Fibroblast of lung (primary cell): Measurements from ENCODE around the gene CYP19A1. TPM values are rescaled to one million over a fixed set of nuclear protein-coding genes. Genes with fewer than 3 reads are reported as not detected.
A peak's percentile ranks its signal among the peaks of the same experiment; 100 is the strongest.

ENCODE experiments used
- DNase-seq, 2 donors: peaks; one replicate each; pipeline versions ENCODE4 v3.0.0 to v3.0.0-alpha.2; 2010; ENCODE audit warnings: low read depth in 2 of 2
- H2AFZ ChIP-seq: 2 replicates; pipeline ENCODE4 v1.5.1; 2012; ENCODE audit warnings: low read length, control low read depth, inconsistent platforms
- H3K27ac ChIP-seq: 2 replicates; pipeline ENCODE4 v1.5.1; 2011; ENCODE audit warnings: low read length, control low read depth; ENCODE audit not compliant: insufficient read depth
- H3K27me3 ChIP-seq: 2 replicates; pipeline ENCODE4 v1.5.1; 2011; ENCODE audit warnings: mild to moderate bottlenecking, low read length; ENCODE audit not compliant: control insufficient read depth, insufficient read depth
- H3K36me3 ChIP-seq: 2 replicates; pipeline ENCODE4 v1.5.1; 2011; ENCODE audit warnings: low read length; ENCODE audit not compliant: control insufficient read depth, insufficient read depth
- H3K4me1 ChIP-seq: 2 replicates; pipeline ENCODE4 v1.5.1; 2011; ENCODE audit warnings: low read length; ENCODE audit not compliant: control insufficient read depth, insufficient read depth; ENCODE audit errors: extremely low read depth
- H3K4me2 ChIP-seq: 2 replicates; pipeline ENCODE4 v1.5.1; 2011; ENCODE audit warnings: low read length, control low read depth; ENCODE audit not compliant: insufficient read depth; ENCODE audit errors: extremely low read depth
- H3K4me3 ChIP-seq, 4 experiments: fragments of 200-600 bp in 1 of 4; sonication (generic) in 1 of 4; replicated peaks in 1 of 4; 2 replicates each; pipeline ENCODE4 v1.5.1; 2011 to 2016; ENCODE audit warnings: low read length in 4 of 4, low read depth in 3 of 4, mild to moderate bottlenecking in 3 of 4, control low read depth in 2 of 4, inconsistent platforms in 1 of 4, mixed read lengths in 1 of 4; ENCODE audit not compliant: insufficient read depth in 1 of 4; ENCODE audit errors: control extremely low read depth in 1 of 4
- H3K79me2 ChIP-seq: 2 replicates; pipeline ENCODE4 v1.5.1; 2012; ENCODE audit warnings: mild to moderate bottlenecking, low read length, inconsistent platforms; ENCODE audit not compliant: control insufficient read depth, insufficient read depth
- H3K9ac ChIP-seq: 2 replicates; pipeline ENCODE4 v1.5.1; 2011; ENCODE audit warnings: mild to moderate bottlenecking, low read length, control low read depth; ENCODE audit not compliant: insufficient read depth
- H3K9me3 ChIP-seq: 2 replicates; pipeline ENCODE4 v1.5.1; 2012; ENCODE audit warnings: low read depth, low read length; ENCODE audit not compliant: control insufficient read depth, insufficient read depth
- H4K20me1 ChIP-seq: 2 replicates; pipeline ENCODE4 v1.5.1; 2011; ENCODE audit warnings: low read length; ENCODE audit not compliant: control insufficient read depth, insufficient read depth; ENCODE audit errors: extremely low read depth
- CTCF ChIP-seq, 2 donors: IDR thresholded peaks in 1 of 2; conservative IDR thresholded peaks in 1 of 2; 1 replicate in 1 of 2; 2 replicates in 1 of 2; pipeline ENCODE4 v1.5.1; 2011 to 2012; ENCODE audit warnings: low read length in 2 of 2, control low read depth in 1 of 2, inconsistent platforms in 1 of 2, low read depth in 1 of 2, mild to moderate bottlenecking in 1 of 2
- EZH2 ChIP-seq: IDR thresholded peaks from 2 replicates; pipeline ENCODE4 v1.5.1; 2012; ENCODE audit warnings: low read length, control low read depth, mild to moderate bottlenecking; ENCODE audit errors: missing control alignments
- polyA plus RNA-seq, 2 donors: library from polyadenylated mRNA; depleted of rRNA in 1 of 2; stranded (reverse) in 1 of 2; unstranded in 1 of 2; fragments of >200 nt; gene quantifications; 2 replicates each; pipeline ENCODE4 v1.2.1, GENCODE V29; 2011 to 2012; ENCODE audit warnings: missing spikeins in 1 of 2
- total RNA-seq: library from RNA; depleted of rRNA; stranded (reverse); fragments of >200 nt; gene quantifications from 2 replicates; pipeline ENCODE4 v1.2.1, GENCODE V29; 2014

CYP19A1 gene
- total and polyA plus RNA-seq, 2 donors (not counting 1 experiment from before 2014, with no cell fraction given) = 0.16 to 2.3 TPM

GRCh38 chr15:51380999-51381806 is 42.8 kb upstream of the CYP19A1 start:
- Histone ChIP-seq H3K9ac (no peak overlapping the region), H3K79me2 (no peaks in the 10 kb centered on the region), H3K9me3 (no peaks in the 10 kb centered on the region), H3K36me3 (no peaks in the 10 kb centered on the region), H3K4me1 (no peaks in the 10 kb centered on the region), H3K4me3 (no peak overlapping the region), H3K27ac (no peak overlapping the region), H3K4me2 (no peak overlapping the region), H3K27me3 (peaks cover 2% of the 10 kb centered on the region), H4K20me1 (no peaks in the 10 kb centered on the region), H2AFZ (no peak overlapping the region)
- DNase-seq = peak; percentile 57 to 81
- peak; percentile 95 to 96 for TF ChIP-seq CTCF (conservative IDR thresholded peaks at IDR 0.05 in 1 of 2, IDR thresholded peaks at IDR 0.05 in 1 of 2; ENCODE audit: low read depth in 1 of 2, low read length in 2 of 2)
- TF ChIP-seq EZH2 = no peak

GRCh38 chr15:51379390-51379789 is 41.0 kb upstream of the CYP19A1 start:
- no peak for DNase-seq
- peaks cover 2% of the 10 kb centered on the region for H3K27me3 ChIP-seq
- no peak overlapping the region for H3K27ac ChIP-seq
- no peak overlapping the region for H3K4me2 ChIP-seq
- no peaks in the 10 kb centered on the region for H3K79me2 ChIP-seq
- H3K4me3 ChIP-seq = no peak overlapping the region
- no peaks in the 10 kb centered on the region for H3K36me3 ChIP-seq
- H3K4me1 ChIP-seq = no peaks in the 10 kb centered on the region
- H3K9me3 ChIP-seq = no peaks in the 10 kb centered on the region
- no peak overlapping the region for H2AFZ ChIP-seq
- no peak for TF ChIP-seq EZH2
- no peak for TF ChIP-seq CTCF (conservative IDR thresholded peaks at IDR 0.05 in 1 of 2, IDR thresholded peaks at IDR 0.05 in 1 of 2; ENCODE audit: low read depth in 1 of 2, low read length in 2 of 2)
- no peak overlapping the region for H3K9ac ChIP-seq
- H4K20me1 ChIP-seq = no peaks in the 10 kb centered on the region

GRCh38 chr15:51378406-51378805 is 40.0 kb upstream of the CYP19A1 start:
- no peaks in the 10 kb centered on the region for H3K36me3 ChIP-seq

More at GRCh38 chr15:51378406-51378805, 40.0 kb upstream of the CYP19A1 start:
- H2AFZ ChIP-seq = no peak overlapping the region
- no peaks in the 10 kb centered on the region for H3K4me1 ChIP-seq
- DNase-seq = no peak
- no peak overlapping the region for H3K27ac ChIP-seq
- no peak overlapping the region for H3K9ac ChIP-seq
- no peaks in the 10 kb centered on the region for H3K79me2 ChIP-seq
- H3K4me2 ChIP-seq = no peak overlapping the region
- H3K9me3 ChIP-seq = no peaks in the 10 kb centered on the region
- TF ChIP-seq EZH2 = no peak
- no peak for TF ChIP-seq CTCF (conservative IDR thresholded peaks at IDR 0.05 in 1 of 2, IDR thresholded peaks at IDR 0.05 in 1 of 2; ENCODE audit: low read depth in 1 of 2, low read length in 2 of 2)
- H3K27me3 ChIP-seq = peaks cover 2% of the 10 kb centered on the region
- no peaks in the 10 kb centered on the region for H4K20me1 ChIP-seq
- H3K4me3 ChIP-seq = no peak overlapping the region
